Large intestine (tissue), 3 donors: ENCODE measurements around the gene NR1H4. TPM values are rescaled to one million over a fixed set of nuclear protein-coding genes. Genes with fewer than 3 reads are reported as not detected.
A peak's percentile ranks its signal among the peaks of the same experiment; 100 is the strongest.

Experiments
- DNase-seq, 2 donors: peaks; one replicate each; pipeline versions ENCODE4 v3.0.0 to v3.0.0-alpha.2; 2013
- H3K27ac ChIP-seq: one replicate; pipeline ENCODE4 v1.5.1; 2013; ENCODE audit warnings: low read length
- H3K27me3 ChIP-seq: 2 replicates; pipeline ENCODE4 v1.6.1; 2013; ENCODE audit warnings: low read length; ENCODE audit not compliant: control insufficient read depth, insufficient read depth
- H3K36me3 ChIP-seq: 2 replicates; pipeline ENCODE4 v1.6.1; 2013; ENCODE audit warnings: low read length; ENCODE audit not compliant: control insufficient read depth, insufficient read depth
- H3K4me1 ChIP-seq: one replicate; pipeline ENCODE4 v1.6.1; 2013; ENCODE audit warnings: low read length; ENCODE audit not compliant: control insufficient read depth, insufficient read depth
- H3K4me3 ChIP-seq: one replicate; pipeline ENCODE4 v1.5.1; 2013; ENCODE audit warnings: low read length
- H3K9me3 ChIP-seq: one replicate; pipeline ENCODE4 v1.6.1; 2013; ENCODE audit warnings: mild to moderate bottlenecking, low read depth, low read length, moderate library complexity; ENCODE audit not compliant: control insufficient read depth
- WGBS: methylation state at CpG from one replicate; pipeline ENCODE4 v1.1.5; 2013; ENCODE audit warnings: low lambda C conversion rate; ENCODE audit not compliant: insufficient coverage; 5-methylcytosine and 5-hydroxymethylcytosine counted together
- polyA plus RNA-seq: library from polyadenylated mRNA; unstranded; fragments of 120-200 nt; gene quantifications from one replicate; pipeline ENCODE4 v1.2.1, GENCODE V29; 2013

NR1H4 gene
- polyA plus RNA-seq, 1 donor: 76.9 TPM

GRCh38 chr12:100442403-100442802 lies 31.3 kb upstream of the NR1H4 start:
- 100% methylated on average over 1 of the region's 1 CpG for WGBS
- H3K27me3 ChIP-seq: no peaks in the 10 kb centered on the region
- H3K4me3 ChIP-seq: no peak overlapping the region
- H3K36me3 ChIP-seq: no peaks in the 10 kb centered on the region
- peaks cover 34% of the 10 kb centered on the region for H3K4me1 ChIP-seq
- DNase-seq: no peak
- H3K9me3 ChIP-seq: no peaks in the 10 kb centered on the region
- no peak overlapping the region for H3K27ac ChIP-seq

- Histone ChIP-seq H3K36me3 (no peaks in the 10 kb centered on the region), H3K4me1 (peaks cover 34% of the 10 kb centered on the region), H3K27me3 (no peaks in the 10 kb centered on the region), H3K9me3 (no peaks in the 10 kb centered on the region), H3K4me3 (no peak overlapping the region), H3K27ac (no peak overlapping the region)
- no CpG with 5 or more reads among the region's 1 CpG for WGBS
- no peak for DNase-seq
Measured at GRCh38 chr12:100443434-100443833, 30.2 kb upstream of the NR1H4 start.

GRCh38 chr12:100445081-100445481 lies 28.6 kb upstream of the NR1H4 start:
- Histone ChIP-seq H3K36me3 (no peaks in the 10 kb centered on the region), H3K9me3 (no peaks in the 10 kb centered on the region), H3K27ac (peak overlapping the region; percentile 72), H3K4me1 (peaks cover 26% of the 10 kb centered on the region), H3K4me3 (no peak overlapping the region), H3K27me3 (no peaks in the 10 kb centered on the region)
- peak; percentile 62 to 86 for DNase-seq
- WGBS: no CpG with 5 or more reads among the region's 4 CpGs

- Histone ChIP-seq H3K27me3 (no peaks in the 10 kb centered on the region), H3K9me3 (no peaks in the 10 kb centered on the region), H3K36me3 (no peaks in the 10 kb centered on the region), H3K27ac (no peak overlapping the region), H3K4me3 (no peak overlapping the region), H3K4me1 (peaks cover 14% of the 10 kb centered on the region)
- WGBS: no CpG with 5 or more reads among the region's 3 CpGs
- no peak for DNase-seq
Measured at GRCh38 chr12:100447381-100447780, 26.3 kb upstream of the NR1H4 start.

- WGBS: no CpG with 5 or more reads among the region's 1 CpG
- H3K27me3 ChIP-seq: no peaks in the 10 kb centered on the region
- DNase-seq: no peak
Measured at GRCh38 chr12:100448656-100449055, 25.0 kb upstream of the NR1H4 start.

GRCh38 chr12:100450735-100451134 lies 22.9 kb upstream of the NR1H4 start:
- H3K4me3 ChIP-seq: no peak overlapping the region
- no peak overlapping the region for H3K27ac ChIP-seq
- DNase-seq: no peak
- no peaks in the 10 kb centered on the region for H3K36me3 ChIP-seq
- H3K4me1 ChIP-seq: peaks cover 10% of the 10 kb centered on the region
- WGBS: 100% methylated on average over 1 of the region's 3 CpGs
- no peaks in the 10 kb centered on the region for H3K9me3 ChIP-seq
- H3K27me3 ChIP-seq: no peaks in the 10 kb centered on the region

More at GRCh38 chr12:100448656-100449055, 25.0 kb upstream of the NR1H4 start:
- Histone ChIP-seq H3K9me3 (no peaks in the 10 kb centered on the region), H3K27ac (no peak overlapping the region), H3K4me1 (peaks cover 14% of the 10 kb centered on the region), H3K36me3 (no peaks in the 10 kb centered on the region), H3K4me3 (no peak overlapping the region)

- no peak overlapping the region for H3K27ac ChIP-seq
- no peaks in the 10 kb centered on the region for H3K36me3 ChIP-seq
- H3K9me3 ChIP-seq: no peaks in the 10 kb centered on the region
- H3K4me1 ChIP-seq: no peaks in the 10 kb centered on the region
- no CpG with 5 or more reads among the region's 3 CpGs for WGBS
- no peak overlapping the region for H3K4me3 ChIP-seq
- DNase-seq: no peak
- no peaks in the 10 kb centered on the region for H3K27me3 ChIP-seq
Measured at GRCh38 chr12:100453951-100454350, 19.7 kb upstream of the NR1H4 start.

- no CpG with 5 or more reads among the region's 3 CpGs for WGBS
- no peak for DNase-seq
- Histone ChIP-seq H3K36me3 (no peaks in the 10 kb centered on the region), H3K9me3 (no peaks in the 10 kb centered on the region), H3K27ac (no peak overlapping the region), H3K27me3 (no peaks in the 10 kb centered on the region), H3K4me1 (no peaks in the 10 kb centered on the region), H3K4me3 (no peak overlapping the region)
Measured at GRCh38 chr12:100455896-100456295, 17.8 kb upstream of the NR1H4 start.

- Histone ChIP-seq H3K4me3 (no peak overlapping the region), H3K27ac (no peak overlapping the region), H3K9me3 (no peaks in the 10 kb centered on the region), H3K27me3 (no peaks in the 10 kb centered on the region), H3K4me1 (no peaks in the 10 kb centered on the region), H3K36me3 (no peaks in the 10 kb centered on the region)
- 40% methylated on average over 1 of the region's 4 CpGs for WGBS
- DNase-seq: no peak
Measured at GRCh38 chr12:100458191-100458590, 15.5 kb upstream of the NR1H4 start.

- DNase-seq: no peak
- Histone ChIP-seq H3K4me3 (no peak overlapping the region), H3K27me3 (no peaks in the 10 kb centered on the region), H3K4me1 (no peaks in the 10 kb centered on the region), H3K9me3 (no peaks in the 10 kb centered on the region), H3K27ac (no peak overlapping the region), H3K36me3 (no peaks in the 10 kb centered on the region)
- 100% methylated on average over 1 of the region's 3 CpGs for WGBS
Measured at GRCh38 chr12:100460702-100461101, 13.0 kb upstream of the NR1H4 start.

GRCh38 chr12:100461330-100461973 lies 12.2 kb upstream of the NR1H4 start:
- Histone ChIP-seq H3K4me1 (no peaks in the 10 kb centered on the region), H3K9me3 (no peaks in the 10 kb centered on the region), H3K36me3 (no peaks in the 10 kb centered on the region), H3K27me3 (no peaks in the 10 kb centered on the region), H3K4me3 (no peak overlapping the region), H3K27ac (no peak overlapping the region)
- WGBS: no CpG with 5 or more reads among the region's 1 CpG
- DNase-seq: no peak
